GM21515 (cell line): Measurements from ENCODE around the gene VPS33A.

ENCODE experiments used
- ATAC-seq: cut with Tn5 transposase; IDR thresholded peaks from one replicate; pipeline ENCODE4 v1.9.1; 2021; ENCODE audit not compliant: unreplicated experiment

VPS33A gene

GRCh38 chr12:122184517-122184916 lies 81.8 kb downstream of the VPS33A start:
- no peak for ATAC-seq

DNA sequence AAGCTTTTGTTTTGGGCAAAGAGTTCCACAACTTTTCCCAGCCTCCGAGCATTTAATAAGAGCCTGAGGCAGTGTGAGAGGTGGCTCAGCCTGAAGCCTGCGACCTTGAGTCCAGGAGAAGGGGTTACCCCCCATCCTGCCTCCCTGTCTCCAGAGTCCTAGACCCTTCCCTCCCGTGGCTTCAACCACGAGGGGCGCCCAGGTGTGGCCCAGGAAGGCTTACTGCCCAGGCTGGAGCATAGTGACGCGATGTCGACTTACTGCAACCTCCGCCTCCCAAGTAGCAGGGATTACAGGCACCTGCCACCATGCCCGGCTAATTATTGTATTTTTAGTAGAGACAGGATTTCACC lies 82.7 kb downstream of the VPS33A start:
- ATAC-seq = no peak

DNA sequence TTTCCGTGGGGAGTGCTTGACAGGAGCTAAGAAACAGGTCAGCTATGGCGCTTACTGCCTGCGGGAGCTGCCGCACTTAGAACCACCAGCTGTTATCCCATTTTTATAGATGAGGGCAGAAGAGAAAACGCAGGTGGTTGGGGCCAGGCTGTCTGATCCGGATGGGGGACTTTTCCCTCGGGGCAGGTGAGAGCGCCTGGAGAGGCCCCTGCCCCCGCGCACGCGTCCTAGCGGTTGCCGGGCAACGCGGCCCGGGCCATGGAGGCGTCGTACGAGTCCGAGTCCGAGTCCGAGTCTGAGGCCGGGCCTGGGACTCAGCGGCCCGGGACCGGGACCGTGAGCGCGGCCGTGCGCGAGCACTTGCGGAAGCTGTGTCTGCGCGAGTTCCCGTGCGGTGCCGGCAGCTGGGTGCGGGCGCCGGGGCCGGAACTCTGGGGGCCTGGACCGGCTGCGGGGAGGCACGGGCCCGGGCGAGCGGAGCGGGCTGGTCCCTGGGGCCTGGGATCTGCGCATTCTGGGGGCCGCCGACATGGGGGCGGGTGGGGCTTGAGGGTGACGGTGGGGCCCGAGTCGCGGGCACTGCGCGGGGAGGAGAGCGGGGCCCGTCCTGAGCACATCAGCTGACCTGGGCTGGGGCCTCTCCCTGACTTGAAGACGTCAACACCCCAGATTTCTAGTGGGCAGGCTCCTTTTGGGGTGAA lies 83.3 kb downstream of the VPS33A start, which contains the start of gene LRRC43:
LRRC43 (plus strand) TSS at position 237 of the 701 bp plus-strand sequence; CDS start at position 259, 22 bp downstream.
- ATAC-seq = no peak
